Measurements from ENCODE around the gene CHSY3.

The CHSY3 gene

GRCh38 chr5:130090569-130091270, 186.5 kb downstream of the CHSY3 start:
- H3K36me3 ChIP-seq (ENCODE audit: control insufficient read depth, insufficient read depth, low read length) = no peaks in the 10 kb centered on the region
- no peaks in the 10 kb centered on the region for H3K27me3 ChIP-seq (replicated peaks; ENCODE audit: control insufficient read depth, insufficient read depth, low read length)
- TF ChIP-seq, protein P1, sequence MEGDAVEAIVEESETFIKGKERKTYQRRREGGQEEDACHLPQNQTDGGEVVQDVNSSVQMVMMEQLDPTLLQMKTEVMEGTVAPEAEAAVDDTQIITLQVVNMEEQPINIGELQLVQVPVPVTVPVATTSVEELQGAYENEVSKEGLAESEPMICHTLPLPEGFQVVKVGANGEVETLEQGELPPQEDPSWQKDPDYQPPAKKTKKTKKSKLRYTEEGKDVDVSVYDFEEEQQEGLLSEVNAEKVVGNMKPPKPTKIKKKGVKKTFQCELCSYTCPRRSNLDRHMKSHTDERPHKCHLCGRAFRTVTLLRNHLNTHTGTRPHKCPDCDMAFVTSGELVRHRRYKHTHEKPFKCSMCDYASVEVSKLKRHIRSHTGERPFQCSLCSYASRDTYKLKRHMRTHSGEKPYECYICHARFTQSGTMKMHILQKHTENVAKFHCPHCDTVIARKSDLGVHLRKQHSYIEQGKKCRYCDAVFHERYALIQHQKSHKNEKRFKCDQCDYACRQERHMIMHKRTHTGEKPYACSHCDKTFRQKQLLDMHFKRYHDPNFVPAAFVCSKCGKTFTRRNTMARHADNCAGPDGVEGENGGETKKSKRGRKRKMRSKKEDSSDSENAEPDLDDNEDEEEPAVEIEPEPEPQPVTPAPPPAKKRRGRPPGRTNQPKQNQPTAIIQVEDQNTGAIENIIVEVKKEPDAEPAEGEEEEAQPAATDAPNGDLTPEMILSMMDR (IDR thresholded peaks at IDR 0.05; ENCODE audit: insufficient read depth, low read length, poor library complexity, severe bottlenecking) = no peak
- DNase-seq (ENCODE audit: extremely low read depth, insufficient read length) = no peak
- H3K4me3 ChIP-seq (replicated peaks; ENCODE audit: low read depth, low read length) = no peak overlapping the region

- Histone ChIP-seq H3K36me3 (ENCODE audit: control insufficient read depth, insufficient read depth, low read length) (no peaks in the 10 kb centered on the region), H3K27me3 (replicated peaks; ENCODE audit: control insufficient read depth, insufficient read depth, low read length) (no peaks in the 10 kb centered on the region), H3K4me3 (replicated peaks; ENCODE audit: low read depth, low read length) (no peak overlapping the region)
- TF ChIP-seq, protein P1 (IDR thresholded peaks at IDR 0.05; ENCODE audit: insufficient read depth, low read length, poor library complexity, severe bottlenecking) = no peak
- DNase-seq (ENCODE audit: extremely low read depth, insufficient read length) = no peak
Observed at GRCh38 chr5:130092991-130093390, 188.7 kb downstream of the CHSY3 start.

- H3K4me3 ChIP-seq (replicated peaks; ENCODE audit: low read depth, low read length) = no peak overlapping the region
- TF ChIP-seq, protein P1 (IDR thresholded peaks at IDR 0.05; ENCODE audit: insufficient read depth, low read length, poor library complexity, severe bottlenecking) = no peak
- DNase-seq (ENCODE audit: extremely low read depth, insufficient read length) = no peak
- no peaks in the 10 kb centered on the region for H3K27me3 ChIP-seq (replicated peaks; ENCODE audit: control insufficient read depth, insufficient read depth, low read length)
- H3K36me3 ChIP-seq (ENCODE audit: control insufficient read depth, insufficient read depth, low read length) = no peaks in the 10 kb centered on the region
Observed at GRCh38 chr5:130096483-130096882, 192.2 kb downstream of the CHSY3 start.

GRCh38 chr5:130099008-130099407, 194.7 kb downstream of the CHSY3 start:
- no peak overlapping the region for H3K4me3 ChIP-seq (replicated peaks; ENCODE audit: low read depth, low read length)
- TF ChIP-seq, protein P1 (IDR thresholded peaks at IDR 0.05; ENCODE audit: insufficient read depth, low read length, poor library complexity, severe bottlenecking) = no peak
- no peaks in the 10 kb centered on the region for H3K27me3 ChIP-seq (replicated peaks; ENCODE audit: control insufficient read depth, insufficient read depth, low read length)
- DNase-seq (ENCODE audit: extremely low read depth, insufficient read length) = no peak
- no peaks in the 10 kb centered on the region for H3K36me3 ChIP-seq (ENCODE audit: control insufficient read depth, insufficient read depth, low read length)

DNA sequence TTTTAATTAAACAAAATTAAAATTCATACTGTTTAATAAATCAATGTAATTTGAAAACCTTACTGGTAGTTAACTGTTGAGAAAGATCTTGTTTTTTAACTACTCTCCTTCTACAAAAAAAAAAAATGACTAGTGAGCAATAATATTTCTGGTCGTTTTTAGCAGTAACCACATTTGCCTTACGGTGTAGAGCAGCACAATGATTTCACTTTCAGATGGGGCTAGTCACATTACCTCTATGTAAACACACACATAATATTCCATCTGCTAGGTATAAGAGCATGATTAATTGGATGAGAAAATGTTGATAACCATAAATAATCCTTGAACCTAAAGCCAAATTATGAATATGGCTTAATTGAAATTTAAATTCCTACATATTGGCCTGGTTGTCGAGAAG, 198.1 kb downstream of the CHSY3 start:
- Histone ChIP-seq H3K36me3 (ENCODE audit: control insufficient read depth, insufficient read depth, low read length) (no peaks in the 10 kb centered on the region), H3K4me3 (replicated peaks; ENCODE audit: low read depth, low read length) (no peak overlapping the region), H3K27me3 (replicated peaks; ENCODE audit: control insufficient read depth, insufficient read depth, low read length) (no peaks in the 10 kb centered on the region)
- DNase-seq (ENCODE audit: extremely low read depth, insufficient read length) = no peak
- TF ChIP-seq, protein P1 (IDR thresholded peaks at IDR 0.05; ENCODE audit: insufficient read depth, low read length, poor library complexity, severe bottlenecking) = no peak

GRCh38 chr5:130102960-130103359, 198.7 kb downstream of the CHSY3 start:
- Histone ChIP-seq H3K36me3 (ENCODE audit: control insufficient read depth, insufficient read depth, low read length) (no peaks in the 10 kb centered on the region), H3K4me3 (replicated peaks; ENCODE audit: low read depth, low read length) (no peak overlapping the region), H3K27me3 (replicated peaks; ENCODE audit: control insufficient read depth, insufficient read depth, low read length) (no peaks in the 10 kb centered on the region)
- TF ChIP-seq, protein P1 (IDR thresholded peaks at IDR 0.05; ENCODE audit: insufficient read depth, low read length, poor library complexity, severe bottlenecking) = no peak
- no peak for DNase-seq (ENCODE audit: extremely low read depth, insufficient read length)

All from GM06990 (cell line).